GM18519 (cell line): Measurements from ENCODE around the gene NAXD.
A peak's percentile ranks its signal among the peaks of the same experiment; 100 is the strongest.
"Not testable (repeated sequence)": the region's sequence is repeated elsewhere in the genome, so short reads cannot be mapped to it uniquely, and the experiment has no call there.

Experiments used
- ATAC-seq: cut with Tn5 transposase; IDR thresholded peaks from one replicate; pipeline ENCODE4 v1.9.1; 2021; ENCODE audit warnings: mild to moderate bottlenecking, moderate library complexity; ENCODE audit not compliant: unreplicated experiment, low FRiP score

NAXD gene

DNA sequence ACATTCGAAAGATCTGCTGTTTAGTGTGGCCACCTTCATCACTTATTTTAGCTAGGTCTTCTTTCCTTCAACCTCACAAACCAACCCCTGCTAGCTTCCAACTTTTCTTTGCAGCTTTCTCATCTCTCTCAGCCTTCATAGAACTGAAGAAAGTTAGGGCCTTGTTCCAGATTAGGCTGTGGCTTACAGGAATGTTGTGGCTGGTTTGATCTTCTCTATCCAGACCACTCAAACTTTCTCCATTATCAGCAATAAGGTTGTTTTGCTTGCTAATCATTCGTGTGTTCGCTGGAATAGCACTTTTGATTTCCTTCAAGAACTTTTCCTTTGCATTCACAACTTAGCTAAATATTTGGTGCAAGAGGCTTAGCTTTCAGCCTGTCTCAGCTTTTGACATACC is 45.9 kb downstream of the NAXD start:
- no peak for ATAC-seq

DNA sequence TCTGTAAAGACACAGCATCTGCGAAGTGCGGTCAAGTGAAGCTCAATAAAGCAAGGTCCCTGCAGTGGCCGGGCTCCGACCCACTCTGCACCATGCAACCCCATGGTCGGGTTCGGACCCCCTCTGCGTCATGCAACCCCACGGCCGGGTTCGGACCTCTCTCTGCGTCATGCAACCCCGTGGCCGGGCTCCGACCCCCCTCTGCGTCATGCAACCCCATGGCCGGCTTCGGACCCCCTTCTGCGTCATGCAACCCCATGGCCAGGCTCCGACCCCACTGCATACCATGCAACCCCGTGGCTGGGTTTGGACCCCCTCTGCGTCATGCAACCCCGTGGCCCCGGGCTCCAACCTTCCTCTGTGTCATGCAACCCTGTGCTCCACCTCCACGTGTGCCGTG is 46.7 kb downstream of the NAXD start:
- ATAC-seq = no peak

DNA sequence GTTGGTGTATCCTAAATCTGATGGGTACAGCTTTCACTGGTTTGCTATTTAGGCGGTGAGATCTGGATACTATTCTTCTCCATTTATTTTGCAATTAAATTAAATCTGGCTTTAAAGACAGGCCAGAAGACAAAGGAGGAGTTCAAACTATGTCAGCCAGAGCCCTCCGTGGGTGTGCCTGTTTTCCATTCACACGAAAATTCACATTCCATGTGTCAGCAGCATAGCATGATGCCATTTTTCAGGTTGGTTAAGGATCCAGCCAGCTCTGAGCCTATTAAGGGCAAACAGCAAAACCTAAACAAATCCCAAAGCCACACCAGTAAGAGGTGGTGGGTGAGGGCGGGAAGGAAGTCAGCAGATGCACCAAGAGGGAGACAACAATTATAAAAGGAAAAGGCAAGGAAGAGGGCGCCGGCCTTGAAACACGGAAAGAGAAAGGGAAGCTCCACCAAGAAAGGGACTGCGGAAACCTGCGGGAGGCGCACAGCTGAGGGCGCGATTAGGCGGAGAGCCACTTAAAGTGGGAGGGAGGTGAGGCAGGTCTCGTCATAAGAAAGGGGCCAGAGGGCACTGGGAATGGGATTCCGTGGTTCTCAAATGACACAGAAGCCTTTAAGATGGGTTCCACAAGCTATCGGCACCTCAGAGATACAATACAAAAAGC is 47.6 kb downstream of the NAXD start:
- no peak for ATAC-seq

DNA sequence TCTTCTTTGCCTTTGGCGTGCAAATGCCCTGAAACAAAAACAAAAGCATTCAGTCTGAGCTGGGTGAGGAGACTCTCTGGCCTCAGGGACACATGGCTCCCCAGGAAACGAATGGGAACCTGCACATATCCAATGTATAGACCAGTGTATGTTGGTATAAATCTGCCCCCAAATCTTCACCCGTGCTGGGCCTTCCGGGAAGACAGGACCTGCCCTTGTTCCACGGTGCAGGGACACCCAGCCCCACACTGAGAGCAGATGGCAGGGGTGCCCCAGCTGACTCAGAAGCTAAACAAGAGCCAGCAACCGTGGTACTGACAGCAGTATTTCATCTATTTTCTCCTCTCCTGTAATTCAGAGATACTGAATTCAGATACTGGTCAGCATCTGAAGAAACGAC is 48.1 kb downstream of the NAXD start:
- no peak for ATAC-seq

DNA sequence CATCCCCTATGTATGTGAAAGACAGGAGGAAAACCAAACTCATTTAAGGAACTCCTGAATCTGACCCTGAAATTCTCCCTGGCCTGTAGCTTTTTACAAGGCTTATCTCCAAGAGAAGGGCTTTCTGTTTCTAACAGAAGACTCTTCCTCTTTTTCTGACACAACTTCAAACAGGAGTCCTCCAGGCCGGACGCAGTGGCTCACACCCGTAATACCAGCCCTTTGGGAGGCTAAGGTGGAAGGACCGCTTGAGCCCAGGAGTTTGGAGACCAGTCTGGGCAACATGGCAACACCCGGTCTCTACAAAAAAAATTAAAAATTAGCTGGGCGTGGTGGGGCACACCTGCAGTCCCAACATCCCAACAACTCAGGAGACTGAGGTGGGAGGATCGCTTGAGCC is 48.7 kb downstream of the NAXD start:
- no peak for ATAC-seq

DNA sequence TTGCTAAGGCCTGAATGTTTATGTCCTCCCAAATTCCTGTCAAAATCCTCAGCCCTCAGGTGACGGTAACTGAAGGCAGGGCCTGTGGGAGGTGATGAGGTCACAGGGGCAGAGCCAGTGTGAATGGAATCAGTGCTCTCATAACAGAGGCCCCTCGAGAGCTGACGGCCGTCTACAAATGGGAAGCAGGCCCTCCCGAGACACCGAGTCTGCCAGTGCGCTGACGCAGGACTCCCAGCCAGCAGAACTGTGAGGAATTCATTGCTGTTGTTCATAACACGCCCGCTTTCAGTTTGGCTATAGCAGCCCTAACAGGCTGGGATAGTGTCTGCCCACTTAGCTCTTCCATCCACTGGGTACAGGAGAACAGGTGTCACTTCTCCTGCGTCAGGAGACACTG is 49.3 kb downstream of the NAXD start:
- no peak for ATAC-seq

DNA sequence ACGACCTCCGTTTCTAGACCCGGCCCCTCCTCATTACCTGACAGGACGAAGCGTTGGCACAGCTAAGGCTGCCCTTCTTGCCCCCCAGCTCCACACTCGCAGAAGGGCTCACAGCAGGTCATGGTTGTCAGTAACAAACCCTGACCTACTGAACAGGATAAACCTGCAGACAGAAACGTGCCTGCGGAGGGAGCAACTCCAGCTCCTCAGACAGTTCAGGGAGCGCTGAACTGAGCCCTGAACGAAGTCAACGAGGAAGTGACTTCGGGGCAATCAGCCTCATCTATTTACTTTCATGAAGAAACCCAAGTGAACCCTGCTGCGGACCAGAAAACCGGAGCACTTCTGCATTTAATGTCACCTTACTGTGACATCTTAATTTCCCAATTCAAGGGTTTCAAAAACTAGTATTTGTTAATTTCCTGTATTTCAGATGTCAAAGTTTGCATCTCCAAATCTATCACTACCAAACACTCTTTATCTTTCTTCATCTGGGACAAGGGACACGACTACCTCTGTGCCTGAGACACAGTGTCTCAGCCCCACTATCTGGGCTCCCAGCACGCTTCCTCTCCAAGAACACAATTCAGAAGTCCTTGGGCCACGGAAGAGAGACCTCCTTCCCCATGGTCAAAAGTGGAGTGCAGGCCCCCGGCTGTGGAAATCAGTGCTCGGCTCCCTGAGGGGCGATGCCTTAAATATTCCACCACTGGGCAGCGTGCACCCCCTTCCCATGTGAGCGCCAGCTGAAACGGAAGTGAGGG is 50.3 kb downstream of the NAXD start:
- no peak for ATAC-seq

DNA sequence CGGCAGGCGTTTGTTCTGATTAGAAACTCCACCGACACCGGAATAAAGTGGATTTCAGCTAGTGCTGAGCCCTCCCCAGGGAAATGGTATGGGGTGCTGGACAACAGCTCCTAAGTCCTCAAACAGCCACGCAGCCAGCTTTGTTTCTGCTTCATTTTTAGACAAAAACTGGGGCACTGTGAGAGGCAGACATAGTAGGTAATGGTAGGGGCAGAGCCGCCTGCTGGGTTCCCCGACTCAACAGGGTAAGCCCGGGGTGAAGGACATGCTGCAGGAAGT is 50.8 kb downstream of the NAXD start:
- ATAC-seq = no peak

DNA sequence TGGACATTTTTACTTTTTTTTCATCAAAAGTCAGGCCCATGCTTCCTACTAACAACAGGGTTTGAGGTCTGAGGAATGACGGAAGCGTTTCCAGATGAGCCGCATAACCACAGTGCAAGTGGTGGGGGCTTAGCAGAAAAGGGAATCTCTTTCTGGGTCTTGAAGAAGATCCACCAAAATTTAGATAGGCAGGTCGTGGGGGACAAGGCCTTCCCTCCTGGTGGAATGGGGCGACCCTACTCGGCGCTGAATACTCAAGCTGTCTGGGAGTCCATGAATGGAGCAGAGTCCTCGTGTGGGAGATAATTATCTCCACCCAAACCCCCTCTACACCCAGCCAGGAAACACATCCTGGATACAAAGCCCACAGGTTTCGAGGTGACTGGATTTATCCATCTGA is 53.7 kb downstream of the NAXD start:
- no peak for ATAC-seq

DNA sequence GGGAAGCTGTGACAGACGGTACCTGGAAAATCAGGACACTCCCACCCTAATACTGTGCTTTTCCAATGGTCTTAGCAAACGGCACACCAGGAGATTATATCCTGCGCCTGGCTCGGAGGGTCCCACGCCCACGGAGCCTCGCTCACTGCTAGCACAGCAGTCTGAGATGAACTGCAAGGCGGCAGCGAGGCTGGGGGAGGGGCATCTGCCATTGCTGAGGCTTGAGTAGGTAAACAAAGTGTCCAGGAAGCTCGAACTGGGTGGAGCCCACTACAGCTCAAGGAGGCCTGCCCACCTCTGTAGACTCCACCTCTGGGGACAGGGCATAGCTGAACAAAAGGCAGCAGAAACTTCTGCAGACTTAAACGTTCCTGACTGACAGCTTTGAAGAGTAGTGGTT is 54.5 kb downstream of the NAXD start:
- ATAC-seq = not testable (repeated sequence)

DNA sequence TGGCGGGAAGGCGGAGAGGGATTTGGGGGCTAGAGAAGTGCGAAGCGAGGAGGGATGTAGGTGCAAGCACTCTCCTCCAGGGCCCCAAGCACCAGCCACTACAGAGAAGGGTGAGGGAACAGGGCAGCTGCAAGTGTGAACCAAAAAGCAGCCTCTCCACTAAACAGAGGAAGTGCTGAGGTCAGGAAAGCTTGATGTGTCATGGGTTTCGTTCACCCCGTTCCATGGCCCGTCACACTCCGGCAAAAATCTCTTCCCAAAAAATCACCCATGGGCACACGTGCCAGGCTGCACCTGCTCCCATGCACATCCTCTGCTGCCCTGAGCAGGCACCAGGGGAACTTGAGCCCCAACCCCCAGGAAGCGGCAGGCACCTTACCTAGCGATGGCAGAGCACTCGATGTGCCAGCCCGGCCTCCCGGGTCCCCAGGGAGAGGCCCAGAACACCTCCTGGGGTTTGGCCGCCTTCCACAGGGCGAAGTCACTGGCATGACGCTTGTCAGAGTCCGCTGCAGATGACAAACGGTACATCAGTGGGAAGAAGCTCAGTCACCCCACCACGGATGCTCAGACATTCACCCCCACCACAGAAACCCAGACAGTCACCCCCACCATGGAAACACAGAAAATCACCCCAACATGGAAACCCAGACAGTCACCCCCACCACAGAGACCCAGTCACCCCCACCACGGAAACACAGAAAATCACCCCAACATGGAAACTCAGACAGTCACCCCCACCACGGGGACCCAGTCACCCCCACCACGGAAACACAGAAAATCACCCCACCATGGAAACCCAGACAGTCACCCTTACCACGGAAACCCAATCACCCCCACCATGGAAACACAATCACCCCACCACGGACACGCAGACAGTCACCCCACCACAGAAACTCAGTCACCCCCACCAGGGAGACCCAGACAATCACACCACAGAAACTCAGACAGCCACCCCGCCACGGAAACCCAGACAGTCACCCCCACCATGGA is 61.5 kb downstream of the NAXD start:
- ATAC-seq = peak; percentile 71

DNA sequence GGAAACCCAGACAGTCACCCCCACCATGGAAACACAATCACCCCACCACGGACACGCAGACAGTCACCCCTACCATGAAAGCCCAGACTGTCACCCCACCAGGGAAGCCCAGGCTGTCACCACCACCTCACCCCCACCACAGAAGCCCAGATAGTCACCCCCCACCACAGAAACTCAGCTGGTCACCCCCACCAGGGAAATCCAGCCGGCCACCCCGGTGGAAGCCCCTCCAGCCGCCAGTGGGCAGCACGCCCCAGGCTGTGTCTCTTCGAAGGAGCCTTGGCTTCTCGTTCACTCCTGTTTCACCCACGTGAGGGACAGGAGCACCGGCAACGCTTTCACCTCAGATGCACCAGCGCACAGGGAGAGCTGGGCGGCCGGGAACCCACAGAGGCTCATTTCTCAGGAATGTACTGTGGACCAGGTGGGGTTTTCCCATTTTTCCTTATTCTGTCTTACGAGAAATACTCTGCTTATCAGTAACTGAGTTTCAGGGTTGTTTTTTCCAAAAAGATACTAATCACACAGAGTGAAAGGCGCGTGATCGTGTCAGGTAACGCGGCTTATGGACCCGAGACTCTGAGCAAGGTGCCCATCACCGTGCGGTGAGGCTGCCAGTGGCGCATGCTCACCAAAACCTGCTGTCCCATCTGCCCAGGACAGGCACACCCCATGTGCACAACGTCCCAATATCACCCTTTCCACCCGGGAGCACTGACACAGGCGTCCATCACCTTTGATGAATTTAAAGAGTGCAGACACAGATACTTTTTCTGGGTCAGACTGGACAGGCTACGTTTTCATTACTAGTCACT is 62.6 kb downstream of the NAXD start:
- ATAC-seq = no peak

DNA sequence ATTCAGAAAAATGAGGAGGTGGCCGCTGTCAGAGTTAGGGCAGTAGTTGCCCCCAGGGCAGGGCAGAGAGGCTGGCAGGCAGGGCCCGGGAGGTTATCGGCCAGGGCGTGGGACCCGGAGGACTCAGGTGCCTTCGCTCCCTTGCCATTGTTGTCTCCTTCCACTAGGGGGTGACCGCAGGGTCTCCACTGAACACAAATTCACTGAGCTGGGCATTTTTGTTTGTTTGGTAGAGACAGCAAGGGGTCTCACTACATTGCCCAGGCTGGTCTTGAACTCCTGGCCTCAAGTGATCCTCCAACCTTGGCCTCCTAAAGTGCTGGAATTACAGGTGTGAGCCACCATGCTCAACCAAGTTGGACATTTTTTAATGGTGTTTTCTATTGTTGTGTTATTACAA is 65.5 kb downstream of the NAXD start:
- ATAC-seq = no peak

DNA sequence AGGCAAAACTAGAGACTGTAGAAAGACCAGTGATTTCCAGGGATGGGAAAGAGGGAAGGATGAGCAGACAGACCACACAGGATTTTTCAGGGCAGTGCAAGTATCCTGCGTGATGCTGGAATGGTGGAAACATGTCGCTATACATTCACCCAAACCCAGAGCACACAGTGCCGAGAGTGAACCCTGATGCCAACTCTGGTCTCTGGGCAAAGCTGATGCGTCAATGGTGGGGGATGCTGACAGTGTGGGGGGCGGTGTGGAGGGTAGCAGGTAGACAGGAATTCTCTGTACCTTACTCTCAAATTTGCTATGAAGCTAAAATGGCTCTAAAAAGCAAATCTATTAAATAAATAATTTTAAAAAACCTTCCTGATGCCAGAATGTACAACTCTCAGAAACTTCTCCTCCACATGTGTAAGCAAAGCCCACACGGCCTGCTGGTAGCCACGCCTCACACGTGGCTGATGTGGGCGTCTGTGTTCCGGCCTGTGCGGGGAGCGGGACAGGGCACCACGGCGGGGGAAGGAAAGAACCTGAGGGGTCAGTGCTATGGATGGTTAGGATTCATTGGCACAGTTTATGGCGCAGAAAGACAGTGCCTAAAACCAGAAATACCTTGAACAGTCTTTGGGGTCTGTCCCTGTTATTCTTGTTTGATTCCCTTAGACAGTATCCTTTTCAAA is 66.7 kb downstream of the NAXD start:
- ATAC-seq = no peak

DNA sequence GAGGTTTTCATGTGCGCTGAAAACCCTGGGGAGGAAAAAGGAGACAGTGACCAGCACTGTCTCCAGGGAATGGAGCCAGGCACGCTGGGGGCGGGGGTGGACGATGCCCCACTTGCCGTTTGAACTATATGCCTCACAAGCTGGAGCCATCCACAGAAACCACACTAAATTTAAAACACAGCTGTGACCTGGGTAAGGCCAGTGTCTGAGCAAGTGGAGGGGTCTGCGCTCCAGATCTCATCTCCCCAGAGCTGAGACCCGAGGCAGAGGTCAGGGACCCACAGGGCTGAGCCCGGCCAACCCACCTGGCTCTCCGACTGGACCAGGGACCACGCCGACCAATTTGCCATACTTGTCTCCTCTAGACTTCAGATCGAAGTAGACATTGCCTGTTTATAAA is 67.4 kb downstream of the NAXD start:
- ATAC-seq = no peak

DNA sequence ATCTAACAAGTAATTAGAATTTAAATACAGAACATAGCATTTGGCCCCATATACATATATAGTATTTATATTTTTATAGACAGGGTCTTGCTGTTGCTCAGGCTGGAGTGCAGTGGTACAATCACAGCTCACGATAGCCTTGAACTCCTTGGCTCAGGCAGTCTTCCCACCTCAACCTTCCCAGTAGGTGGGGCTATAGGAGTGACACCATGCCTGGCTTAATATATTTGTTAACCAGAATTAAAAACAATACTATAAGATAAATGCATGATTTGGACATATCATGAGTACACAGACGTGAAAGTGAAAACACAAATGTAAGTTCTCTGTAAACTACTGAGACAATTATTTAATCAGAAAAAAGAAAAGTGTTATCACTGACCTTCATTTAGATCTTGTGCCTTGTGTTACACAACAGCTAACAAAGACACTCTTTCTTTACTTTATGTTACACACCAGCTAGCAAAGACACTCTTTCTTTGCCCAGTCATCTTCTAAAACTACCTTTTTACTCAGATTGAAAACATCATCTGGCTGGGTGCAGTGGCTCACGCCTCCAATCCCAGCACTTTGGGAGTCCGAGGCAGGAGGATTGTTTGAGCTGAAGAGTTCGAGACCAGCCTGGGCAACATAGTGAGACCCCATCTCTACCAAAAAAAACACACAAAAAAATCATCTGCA is 68.0 kb downstream of the NAXD start:
- ATAC-seq = no peak

DNA sequence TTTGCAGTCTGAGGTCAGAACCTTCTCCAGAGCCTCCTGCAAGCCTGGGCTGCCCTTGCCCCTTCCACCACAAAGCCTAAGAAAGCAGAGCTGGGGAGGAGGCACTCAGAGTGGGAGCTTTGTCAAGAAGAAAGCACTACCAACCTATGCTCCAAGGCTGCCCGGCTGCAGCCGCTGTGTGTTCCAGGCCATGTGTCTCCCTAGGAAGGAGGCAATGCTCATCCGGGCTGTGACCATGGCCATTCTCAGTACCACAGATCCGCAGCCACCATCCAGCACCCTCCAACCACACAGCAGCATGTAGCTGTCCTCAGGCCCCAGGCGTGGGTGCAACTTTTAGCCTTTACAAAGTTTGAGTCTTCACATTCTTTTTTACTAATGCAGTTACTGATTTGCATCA is 68.6 kb downstream of the NAXD start:
- no peak for ATAC-seq

DNA sequence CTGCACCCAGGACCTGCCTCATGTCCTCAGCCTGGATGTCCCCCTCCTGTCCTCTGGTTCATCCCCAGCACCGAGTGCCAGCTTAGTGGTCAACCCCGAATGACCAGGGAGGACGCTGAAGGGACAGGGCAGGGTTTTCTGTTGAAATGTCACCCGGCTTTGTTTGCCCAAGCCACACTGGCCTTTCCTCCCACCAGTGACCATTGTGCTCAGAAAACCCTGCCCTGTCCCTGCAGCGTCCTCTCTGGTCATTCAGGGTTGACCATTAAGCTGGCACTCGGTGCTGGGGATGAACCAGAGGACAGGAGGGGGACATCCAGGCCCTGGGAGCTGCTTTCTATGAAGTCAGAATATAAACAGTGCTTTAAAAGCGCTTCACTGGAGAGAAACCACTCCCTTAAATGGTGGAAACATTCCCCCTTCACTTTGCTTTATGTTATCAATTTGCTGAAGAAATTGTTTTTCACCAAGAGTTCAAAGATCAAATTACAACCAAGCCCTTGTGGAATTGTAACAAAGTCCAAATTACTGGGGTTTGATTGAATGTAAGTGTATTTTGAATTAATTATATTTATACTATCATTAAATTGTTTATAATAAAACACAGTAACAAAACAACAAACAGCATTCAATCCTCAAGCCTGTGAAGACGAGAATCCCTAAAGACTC is 69.2 kb downstream of the NAXD start:
- no peak for ATAC-seq
